RWPE1 (cell line): ENCODE data around the gene CNOT4.
"Not testable (repeated sequence)": the region's sequence is repeated elsewhere in the genome, so short reads cannot be mapped to it uniquely, and the experiment has no call there.

ENCODE experiments used
- CTCF ChIA-PET: fragments of 350-600 bp; sonication (Branson Sonifier 250); formaldehyde crosslinking; extraction: SDS; loops from one replicate; lab custom pipeline; 2021; lab: Yijun Ruan, JAX
- POLR2A ChIA-PET: fragments of 400-600 bp; formaldehyde crosslinking; extraction: SDS; loops from one replicate; lab custom pipeline; 2020; ENCODE audit warnings: antibody characterized with exemption; ENCODE audit not compliant: low non-redundant PET; lab: Yijun Ruan, JAX
- DNase-seq: peaks from one replicate; pipeline ENCODE4 v3.0.0; 2012; ENCODE audit warnings: low spot score
- H3K27ac ChIP-seq: fragments of 450-650 bp; 2 replicates; pipeline ENCODE4 v1.5.1; 2017
- TF ChIP-seq, protein P1 (sequence below): fragments of 450-650 bp; conservative IDR thresholded peaks from 2 replicates; pipeline ENCODE4 v1.5.1; 2017; ENCODE audit warnings: low read depth, mild to moderate bottlenecking

CNOT4 gene

DNA sequence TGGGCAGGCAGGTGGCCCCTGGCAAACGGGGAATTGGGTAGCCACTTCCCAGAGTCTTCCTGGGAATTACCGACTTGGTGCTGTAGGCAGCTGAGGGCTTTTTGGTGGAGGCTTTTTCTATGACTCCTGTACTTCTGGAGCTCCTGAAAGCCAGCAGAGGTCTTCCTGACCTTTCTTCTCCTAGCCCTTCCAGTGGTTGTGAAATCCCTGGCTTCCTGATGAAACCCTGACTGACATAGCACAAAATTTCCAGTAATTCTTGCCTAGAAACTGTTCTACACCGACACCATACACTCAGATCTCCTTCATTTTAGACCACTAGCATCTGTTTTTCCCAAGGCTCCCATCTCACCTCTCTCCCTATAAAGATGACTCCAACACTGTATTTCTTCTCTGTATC lies 156.1 kb downstream of the CNOT4 start:
- H3K27ac ChIP-seq, result no peak overlapping the region
- no peak for DNase-seq
- TF ChIP-seq, protein P1, sequence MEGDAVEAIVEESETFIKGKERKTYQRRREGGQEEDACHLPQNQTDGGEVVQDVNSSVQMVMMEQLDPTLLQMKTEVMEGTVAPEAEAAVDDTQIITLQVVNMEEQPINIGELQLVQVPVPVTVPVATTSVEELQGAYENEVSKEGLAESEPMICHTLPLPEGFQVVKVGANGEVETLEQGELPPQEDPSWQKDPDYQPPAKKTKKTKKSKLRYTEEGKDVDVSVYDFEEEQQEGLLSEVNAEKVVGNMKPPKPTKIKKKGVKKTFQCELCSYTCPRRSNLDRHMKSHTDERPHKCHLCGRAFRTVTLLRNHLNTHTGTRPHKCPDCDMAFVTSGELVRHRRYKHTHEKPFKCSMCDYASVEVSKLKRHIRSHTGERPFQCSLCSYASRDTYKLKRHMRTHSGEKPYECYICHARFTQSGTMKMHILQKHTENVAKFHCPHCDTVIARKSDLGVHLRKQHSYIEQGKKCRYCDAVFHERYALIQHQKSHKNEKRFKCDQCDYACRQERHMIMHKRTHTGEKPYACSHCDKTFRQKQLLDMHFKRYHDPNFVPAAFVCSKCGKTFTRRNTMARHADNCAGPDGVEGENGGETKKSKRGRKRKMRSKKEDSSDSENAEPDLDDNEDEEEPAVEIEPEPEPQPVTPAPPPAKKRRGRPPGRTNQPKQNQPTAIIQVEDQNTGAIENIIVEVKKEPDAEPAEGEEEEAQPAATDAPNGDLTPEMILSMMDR, result no peak
- POLR2A ChIA-PET, result no interaction called here
- CTCF ChIA-PET, result no interaction called here

DNA sequence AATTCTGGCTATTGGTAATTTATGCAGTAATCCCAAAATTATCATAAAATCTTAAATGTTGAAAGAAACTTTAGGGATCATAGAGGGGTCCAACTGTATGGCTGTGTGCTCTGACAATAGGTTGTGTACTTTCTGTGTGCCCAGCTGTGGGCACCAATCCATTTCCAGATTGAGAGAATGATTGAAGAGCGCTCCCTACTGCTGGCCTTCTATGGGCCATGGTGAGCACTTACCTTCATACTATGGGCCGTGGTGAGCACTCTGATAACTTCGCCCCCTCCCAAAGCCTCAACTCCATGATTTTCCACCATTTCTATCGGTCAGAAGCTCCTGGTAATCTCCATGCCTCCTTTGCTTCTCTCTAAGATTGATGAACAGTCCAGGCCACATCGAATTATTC lies 157.6 kb downstream of the CNOT4 start:
- CTCF ChIA-PET, result interaction anchor here (0.7 kb wide), 1 partner anchor 1709 kb away, joined by 3 read pairs; no protein-coding TSS in a partner anchor
- POLR2A ChIA-PET, result no interaction called here
- no peak for DNase-seq
- TF ChIP-seq, protein P1, result no peak
- no peak overlapping the region for H3K27ac ChIP-seq

DNA sequence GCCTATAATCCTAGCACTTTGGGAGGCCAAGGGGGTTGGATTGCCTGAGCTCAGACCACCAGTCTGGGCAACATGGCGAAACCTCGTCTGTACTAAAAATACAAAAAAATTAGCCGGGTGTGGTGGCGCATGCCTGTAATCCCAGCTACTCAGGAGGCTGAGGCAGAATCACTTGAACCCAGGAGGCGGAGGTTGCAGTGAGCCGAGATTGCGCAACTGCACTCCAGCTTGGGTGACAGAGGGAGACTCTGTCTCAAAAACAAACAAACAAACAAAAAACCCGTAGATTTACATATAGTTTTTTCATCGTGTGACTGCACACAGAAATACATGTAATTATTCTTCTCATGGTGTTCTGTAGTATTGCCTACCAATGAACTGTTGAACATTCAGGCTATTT lies 158.8 kb downstream of the CNOT4 start:
- H3K27ac ChIP-seq, DNase-seq, POLR2A ChIA-PET, CTCF ChIA-PET: not testable (repeated sequence)

DNA sequence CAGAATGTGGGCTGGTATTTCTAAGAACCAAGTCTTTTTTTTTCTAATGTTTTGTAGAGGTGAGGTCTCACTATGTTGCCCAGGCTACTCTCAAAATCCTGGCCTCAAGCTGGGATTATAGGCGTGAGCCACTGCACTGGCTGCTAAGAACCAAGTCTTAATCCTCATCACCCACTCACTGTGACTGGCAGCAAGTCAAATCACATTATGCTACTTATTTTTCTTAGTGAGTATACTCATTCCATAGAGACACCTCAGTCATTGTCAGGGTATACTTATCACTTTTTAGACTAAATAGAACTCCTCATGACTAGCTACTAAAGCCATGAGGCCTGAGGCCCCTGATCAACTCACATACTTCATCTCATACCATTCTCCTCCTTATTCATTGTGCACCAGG lies 160.2 kb downstream of the CNOT4 start:
- H3K27ac ChIP-seq, result no peak overlapping the region
- ChIA-PET POLR2A (no interaction called here), CTCF (no interaction called here)
- DNase-seq, result no peak
- TF ChIP-seq, protein P1, result no peak

DNA sequence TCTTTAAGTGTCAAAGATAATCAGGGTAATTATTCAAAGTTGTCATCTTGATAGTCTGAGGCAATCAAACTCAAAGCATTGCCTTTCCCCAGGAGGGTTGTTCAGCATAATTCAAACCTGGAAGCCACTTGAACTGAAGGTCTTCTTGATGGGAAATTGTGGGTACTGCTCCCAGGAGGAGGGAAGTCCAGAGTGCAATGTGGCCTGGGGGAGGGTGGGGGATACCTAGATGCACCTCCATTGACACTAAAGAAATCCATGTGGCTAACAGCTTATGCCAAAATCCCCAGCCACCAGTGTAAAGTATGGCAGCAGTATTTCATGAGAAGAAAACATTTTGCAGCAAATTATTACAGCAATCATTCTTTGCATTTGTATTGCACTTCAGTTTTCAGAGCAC lies 161.4 kb downstream of the CNOT4 start:
- ChIA-PET POLR2A (no interaction called here), CTCF (no interaction called here)
- TF ChIP-seq, protein P1, result no peak
- no peak overlapping the region for H3K27ac ChIP-seq
- no peak for DNase-seq

DNA sequence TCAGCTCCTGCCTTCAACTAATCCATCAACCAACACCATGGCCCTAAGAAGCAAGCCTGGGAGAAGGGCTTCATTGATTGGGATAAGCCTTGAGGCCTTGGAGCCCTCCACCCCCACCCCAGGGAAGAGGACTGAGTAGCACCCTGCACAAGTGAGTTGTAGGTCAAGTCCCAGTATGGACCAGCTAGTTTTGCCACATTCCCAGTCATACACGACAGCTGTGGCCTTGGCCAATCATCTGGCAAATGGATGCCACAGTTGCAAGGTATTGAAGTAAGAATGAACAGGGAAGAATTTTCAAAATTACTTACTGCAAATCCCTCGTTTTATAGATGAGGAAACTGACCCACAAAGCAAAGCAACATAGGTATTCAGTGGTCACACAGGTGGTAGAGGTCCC lies 166.5 kb downstream of the CNOT4 start:
- H3K27ac ChIP-seq, result no peak overlapping the region
- ChIA-PET CTCF (no interaction called here), POLR2A (no interaction called here)
- no peak for DNase-seq
- TF ChIP-seq, protein P1, result no peak

DNA sequence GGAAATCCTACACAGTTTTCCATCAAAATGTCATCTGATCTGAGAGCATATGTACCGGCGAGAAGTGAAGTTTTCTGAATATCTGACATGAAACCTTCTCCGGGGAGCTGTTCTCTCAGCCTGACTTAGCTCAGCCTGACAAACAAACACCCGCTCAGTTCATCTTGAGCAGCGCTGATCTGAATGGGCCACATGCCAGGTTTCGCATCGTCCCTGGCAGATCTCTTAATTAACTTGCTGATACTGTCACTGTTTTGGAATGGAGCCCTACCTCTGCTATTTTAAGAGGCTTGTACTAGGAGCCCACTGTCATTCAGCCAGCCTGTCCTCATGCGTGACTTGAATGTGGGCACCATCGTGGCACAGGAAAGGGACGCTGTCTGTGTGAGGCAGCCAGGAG lies 167.0 kb downstream of the CNOT4 start:
- POLR2A ChIA-PET, result no interaction called here
- H3K27ac ChIP-seq, result no peak overlapping the region
- TF ChIP-seq, protein P1, result no peak
- CTCF ChIA-PET, result no interaction called here
- DNase-seq, result no peak
